ENCODE measurements around the gene IL18BP. TPM values are rescaled to one million over a fixed set of nuclear protein-coding genes. Genes with fewer than 3 reads are reported as not detected.

Gene IL18BP
- total and polyA plus RNA-seq, 2 of the 13 experiments (the other 11 are each of a cell fraction or from before 2014, with no cell fraction given), result 4.1 to 12.8 TPM

DNA sequence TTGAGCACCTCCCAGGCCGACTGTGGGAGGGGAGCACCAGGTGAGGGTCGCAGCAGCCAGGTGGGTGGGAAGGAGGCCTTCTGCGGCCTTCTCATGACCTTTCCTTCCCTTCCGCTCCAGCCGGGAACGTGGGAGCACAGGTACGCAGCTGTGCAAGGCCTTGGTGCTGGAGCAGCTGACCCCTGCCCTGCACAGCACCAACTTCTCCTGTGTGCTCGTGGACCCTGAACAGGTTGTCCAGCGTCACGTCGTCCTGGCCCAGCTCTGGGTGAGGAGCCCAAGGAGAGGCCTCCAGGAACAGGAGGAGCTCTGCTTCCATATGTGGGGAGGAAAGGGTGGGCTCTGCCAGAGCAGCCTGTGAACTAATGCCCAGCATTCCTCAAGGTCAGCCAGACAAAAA, 2.6 kb downstream of the IL18BP start:
- no peaks in the 10 kb centered on the region for H3K27me3 ChIP-seq (ENCODE audit: control insufficient read depth in 1 of 2, insufficient read depth in 2 of 2, low read length in 2 of 2)
- no peaks in the 10 kb centered on the region for H3K9me3 ChIP-seq (ENCODE audit: low read length)
- no peak for FAIRE-seq
- ATAC-seq, result peak; percentile 10; the same call in 2 of the 3 replicates
- TF ChIP-seq PAX8 (CRISPR knock-in tag; IDR thresholded peaks at IDR 0.05; ENCODE audit: borderline replicate concordance) (no peak), POLR2A (IDR thresholded peaks at IDR 0.05; ENCODE audit: insufficient read depth in 1 of 2, low read depth in 2 of 2, low read length in 2 of 2) (0 out of 4 replicates have a peak, but pooled peaks of 1 of the 2 experiments have one; percentile 14), ZNF782 (CRISPR knock-in tag; IDR thresholded peaks at IDR 0.05; ENCODE audit: borderline replicate concordance) (no peak)
- DNase-seq (ENCODE audit: low spot score), result no peak
- H3K4me2 ChIP-seq (ENCODE audit: low read depth, low read length), result no peak overlapping the region
- in situ Hi-C loops (cut with HindIII; ENCODE audit: extremely low pct_ligation_motif_present, low pct_unique_long_range_greater_than_20kb), result no loop called here
- CTCF ChIA-PET (ENCODE audit: low intra/inter-chr PET ratio, low total read pairs), result no interaction called here
- no peak overlapping the region for H3K9ac ChIP-seq (ENCODE audit: insufficient read depth, low read depth, low read length)
- no peaks in the 10 kb centered on the region for H4K20me1 ChIP-seq (ENCODE audit: insufficient read depth, low read length)
- no peaks in the 10 kb centered on the region for H3K79me2 ChIP-seq (ENCODE audit: insufficient read depth, low read length)
- H3K27ac ChIP-seq (ENCODE audit: extremely low read length, insufficient read depth, low read length), result no peak overlapping the region
- BruUV-seq (replicated peaks), result no TSS peak
- 92% methylated on average over 6 of the region's 11 CpGs for whole genome bisulfite sequencing (ENCODE audit: low lambda C conversion rate)
- POLR2A ChIA-PET, result no interaction called here
- no peak overlapping the region for H3K4me3 ChIP-seq (replicated peaks in 1 of 3; ENCODE audit: insufficient read depth in 1 of 3, low read depth in 2 of 3, low read length in 3 of 3)
- peaks cover 34 to 73% of the 10 kb centered on the region in 2 experiments for H3K36me3 ChIP-seq (replicated peaks in 1 of 2; ENCODE audit: control insufficient read depth in 1 of 2, insufficient read depth in 2 of 2, low read length in 2 of 2)
- no peaks in the 10 kb centered on the region for H3K4me1 ChIP-seq (ENCODE audit: insufficient read depth, low read length)
- intact Hi-C loops (cut with micrococcal nuclease; ENCODE audit: unreplicated experiment), result no loop called here
- no peak overlapping the region for H2AFZ ChIP-seq (ENCODE audit: low read length)

DNA sequence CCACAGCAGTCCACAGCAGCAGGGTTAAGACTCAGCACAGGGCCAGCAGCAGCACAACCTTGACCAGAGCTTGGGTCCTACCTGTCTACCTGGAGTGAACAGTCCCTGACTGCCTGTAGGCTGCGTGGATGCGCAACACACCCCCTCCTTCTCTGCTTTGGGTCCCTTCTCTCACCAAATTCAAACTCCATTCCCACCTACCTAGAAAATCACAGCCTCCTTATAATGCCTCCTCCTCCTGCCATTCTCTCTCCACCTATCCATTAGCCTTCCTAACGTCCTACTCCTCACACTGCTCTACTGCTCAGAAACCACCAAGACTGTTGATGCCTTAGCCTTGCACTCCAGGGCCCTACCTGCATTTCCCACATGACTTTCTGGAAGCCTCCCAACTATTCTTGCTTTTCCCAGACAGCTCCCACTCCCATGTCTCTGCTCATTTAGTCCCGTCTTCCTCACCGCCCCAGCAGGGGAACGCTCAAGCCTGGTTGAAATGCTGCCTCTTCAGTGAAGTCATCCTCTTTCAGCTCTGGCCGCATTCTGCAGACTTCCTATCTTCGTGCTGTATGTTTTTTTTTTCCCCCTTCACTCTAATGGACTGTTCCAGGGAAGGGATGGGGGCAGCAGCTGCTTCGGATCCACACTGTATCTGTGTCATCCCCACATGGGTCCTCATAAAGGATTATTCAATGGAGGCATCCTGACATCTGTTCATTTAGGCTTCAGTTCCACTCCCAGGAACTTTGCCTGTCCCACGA, 3.3 kb downstream of the IL18BP start:
- Histone ChIP-seq H2AFZ (ENCODE audit: low read length) (no peak overlapping the region), H3K36me3 (replicated peaks in 1 of 2; ENCODE audit: control insufficient read depth in 1 of 2, insufficient read depth in 2 of 2, low read length in 2 of 2) (peaks cover 37 to 76% of the 10 kb centered on the region in 2 experiments), H4K20me1 (ENCODE audit: insufficient read depth, low read length) (no peaks in the 10 kb centered on the region), H3K4me3 (replicated peaks in 1 of 3; ENCODE audit: insufficient read depth in 1 of 3, low read depth in 2 of 3, low read length in 3 of 3) (no peak overlapping the region), H3K4me1 (ENCODE audit: insufficient read depth, low read length) (no peaks in the 10 kb centered on the region), H3K9me3 (ENCODE audit: low read length) (no peaks in the 10 kb centered on the region), H3K9ac (ENCODE audit: insufficient read depth, low read depth, low read length) (no peak overlapping the region), H3K27ac (ENCODE audit: extremely low read length, insufficient read depth, low read length) (no peak overlapping the region), H3K27me3 (ENCODE audit: control insufficient read depth in 1 of 2, insufficient read depth in 2 of 2, low read length in 2 of 2) (no peaks in the 10 kb centered on the region), H3K79me2 (ENCODE audit: insufficient read depth, low read length) (no peaks in the 10 kb centered on the region), H3K4me2 (ENCODE audit: low read depth, low read length) (no peak overlapping the region)
- CTCF ChIA-PET (ENCODE audit: low intra/inter-chr PET ratio, low total read pairs), result no interaction called here
- FAIRE-seq (no peak), DNase-seq (ENCODE audit: low spot score) (no peak), ATAC-seq (peak; percentile 5; the same call in 1 of the 3 replicates)
- POLR2A ChIA-PET, result interaction anchor here (0.7 kb wide), 1 partner anchor 57 kb away, joined by 3 read pairs; no protein-coding TSS in a partner anchor
- TSS peak; percentile 23 for BruUV-seq (replicated peaks)
- WGBS (ENCODE audit: low lambda C conversion rate), result 92% methylated on average over 10 of the region's 10 CpGs
- intact Hi-C loops (cut with micrococcal nuclease; ENCODE audit: unreplicated experiment), result no loop called here
- in situ Hi-C loops (cut with HindIII; ENCODE audit: extremely low pct_ligation_motif_present, low pct_unique_long_range_greater_than_20kb), result no loop called here
- TF ChIP-seq THYN1 (CRISPR knock-in tag; IDR thresholded peaks at IDR 0.05; ENCODE audit: borderline replicate concordance, low read depth) (no peak), RARG (CRISPR knock-in tag; IDR thresholded peaks at IDR 0.05; ENCODE audit: low read depth) (no peak), PHF20 (CRISPR knock-in tag; IDR thresholded peaks at IDR 0.05) (no peak), PAX8 (CRISPR knock-in tag; IDR thresholded peaks at IDR 0.05; ENCODE audit: borderline replicate concordance) (no peak), CREBL2 (CRISPR knock-in tag; IDR thresholded peaks at IDR 0.05; ENCODE audit: borderline replicate concordance) (no peak), NRL (CRISPR knock-in tag; IDR thresholded peaks at IDR 0.05; ENCODE audit: borderline replicate concordance) (no peak), RBM22 (optimal IDR thresholded peaks at IDR 0.05; ENCODE audit: low read length) (peak; percentile 89), ISL2 (CRISPR knock-in tag; IDR thresholded peaks at IDR 0.05) (no peak), HNRNPK (IDR thresholded peaks at IDR 0.05; ENCODE audit: low read depth, low read length, poor library complexity, severe bottlenecking) (no peak), ZNF510 (CRISPR knock-in tag; IDR thresholded peaks at IDR 0.05; ENCODE audit: low read depth) (no peak), NCOA2 (CRISPR knock-in tag; IDR thresholded peaks at IDR 0.05) (no peak)
- TF ChIP-seq, protein P1, sequence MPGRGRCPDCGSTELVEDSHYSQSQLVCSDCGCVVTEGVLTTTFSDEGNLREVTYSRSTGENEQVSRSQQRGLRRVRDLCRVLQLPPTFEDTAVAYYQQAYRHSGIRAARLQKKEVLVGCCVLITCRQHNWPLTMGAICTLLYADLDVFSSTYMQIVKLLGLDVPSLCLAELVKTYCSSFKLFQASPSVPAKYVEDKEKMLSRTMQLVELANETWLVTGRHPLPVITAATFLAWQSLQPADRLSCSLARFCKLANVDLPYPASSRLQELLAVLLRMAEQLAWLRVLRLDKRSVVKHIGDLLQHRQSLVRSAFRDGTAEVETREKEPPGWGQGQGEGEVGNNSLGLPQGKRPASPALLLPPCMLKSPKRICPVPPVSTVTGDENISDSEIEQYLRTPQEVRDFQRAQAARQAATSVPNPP (CRISPR knock-in tag; IDR thresholded peaks at IDR 0.05), result no peak
- TF ChIP-seq, protein P2, sequence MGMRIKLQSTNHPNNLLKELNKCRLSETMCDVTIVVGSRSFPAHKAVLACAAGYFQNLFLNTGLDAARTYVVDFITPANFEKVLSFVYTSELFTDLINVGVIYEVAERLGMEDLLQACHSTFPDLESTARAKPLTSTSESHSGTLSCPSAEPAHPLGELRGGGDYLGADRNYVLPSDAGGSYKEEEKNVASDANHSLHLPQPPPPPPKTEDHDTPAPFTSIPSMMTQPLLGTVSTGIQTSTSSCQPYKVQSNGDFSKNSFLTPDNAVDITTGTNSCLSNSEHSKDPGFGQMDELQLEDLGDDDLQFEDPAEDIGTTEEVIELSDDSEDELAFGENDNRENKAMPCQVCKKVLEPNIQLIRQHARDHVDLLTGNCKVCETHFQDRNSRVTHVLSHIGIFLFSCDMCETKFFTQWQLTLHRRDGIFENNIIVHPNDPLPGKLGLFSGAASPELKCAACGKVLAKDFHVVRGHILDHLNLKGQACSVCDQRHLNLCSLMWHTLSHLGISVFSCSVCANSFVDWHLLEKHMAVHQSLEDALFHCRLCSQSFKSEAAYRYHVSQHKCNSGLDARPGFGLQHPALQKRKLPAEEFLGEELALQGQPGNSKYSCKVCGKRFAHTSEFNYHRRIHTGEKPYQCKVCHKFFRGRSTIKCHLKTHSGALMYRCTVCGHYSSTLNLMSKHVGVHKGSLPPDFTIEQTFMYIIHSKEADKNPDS (CRISPR knock-in tag; IDR thresholded peaks at IDR 0.05), result no peak
